ENCODE results near the gene RGS10. TPM values are rescaled to one million over a fixed set of nuclear protein-coding genes. Genes with fewer than 3 reads are reported as not detected.

RGS10 gene
- total RNA-seq, 4 donors from 2014 or later = 31.4 to 41.6 (median 36.1) TPM

- TF ChIP-seq POLR2A (IDR thresholded peaks at IDR 0.05; ENCODE audit: low read depth) (no peak), POLR2AphosphoS5 (IDR thresholded peaks at IDR 0.05) (no peak), EP300 (IDR thresholded peaks at IDR 0.05) (no peak)
- TF ChIP-seq, protein P1, sequence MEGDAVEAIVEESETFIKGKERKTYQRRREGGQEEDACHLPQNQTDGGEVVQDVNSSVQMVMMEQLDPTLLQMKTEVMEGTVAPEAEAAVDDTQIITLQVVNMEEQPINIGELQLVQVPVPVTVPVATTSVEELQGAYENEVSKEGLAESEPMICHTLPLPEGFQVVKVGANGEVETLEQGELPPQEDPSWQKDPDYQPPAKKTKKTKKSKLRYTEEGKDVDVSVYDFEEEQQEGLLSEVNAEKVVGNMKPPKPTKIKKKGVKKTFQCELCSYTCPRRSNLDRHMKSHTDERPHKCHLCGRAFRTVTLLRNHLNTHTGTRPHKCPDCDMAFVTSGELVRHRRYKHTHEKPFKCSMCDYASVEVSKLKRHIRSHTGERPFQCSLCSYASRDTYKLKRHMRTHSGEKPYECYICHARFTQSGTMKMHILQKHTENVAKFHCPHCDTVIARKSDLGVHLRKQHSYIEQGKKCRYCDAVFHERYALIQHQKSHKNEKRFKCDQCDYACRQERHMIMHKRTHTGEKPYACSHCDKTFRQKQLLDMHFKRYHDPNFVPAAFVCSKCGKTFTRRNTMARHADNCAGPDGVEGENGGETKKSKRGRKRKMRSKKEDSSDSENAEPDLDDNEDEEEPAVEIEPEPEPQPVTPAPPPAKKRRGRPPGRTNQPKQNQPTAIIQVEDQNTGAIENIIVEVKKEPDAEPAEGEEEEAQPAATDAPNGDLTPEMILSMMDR (IDR thresholded peaks at IDR 0.05) = no peak
- peaks cover 0 to 43% (median 31%) of the 10 kb centered on the region in 4 donors for H3K4me1 ChIP-seq
- H3K36me3 ChIP-seq = peaks cover 0 to 3% (median 0%) of the 10 kb centered on the region in 4 donors
- H3K4me3 ChIP-seq = no peak overlapping the region
- no peak overlapping the region for H3K27ac ChIP-seq (replicated peaks in 1 of 4)
- no peak for DNase-seq (ENCODE audit: extremely low spot score)
- WGBS = 91% methylated on average over 5 of the region's 5 CpGs
- intact Hi-C loops (cut with DNase I) = no loop called here
- no peaks in the 10 kb centered on the region for H3K9me3 ChIP-seq
- H3K27me3 ChIP-seq = no peaks in the 10 kb centered on the region
Observed at GRCh38 chr10:119503821-119504220, 38.7 kb downstream of the RGS10 start.

GRCh38 chr10:119502618-119503155 is 39.8 kb downstream of the RGS10 start:
- Histone ChIP-seq H3K27me3 (no peaks in the 10 kb centered on the region), H3K4me3 (no peak overlapping the region), H3K9me3 (no peaks in the 10 kb centered on the region), H3K4me1 (peaks cover 0 to 43% (median 31%) of the 10 kb centered on the region in 4 donors), H3K27ac (replicated peaks in 1 of 4) (no peak overlapping the region), H3K36me3 (peaks cover 0 to 7% (median 3%) of the 10 kb centered on the region in 4 donors)
- DNase-seq (ENCODE audit: extremely low spot score) = no peak
- intact Hi-C loops (cut with DNase I) = no loop called here
- WGBS = 87% methylated on average over 11 of the region's 19 CpGs
- TF ChIP-seq, protein P1 (IDR thresholded peaks at IDR 0.05) = no peak
- TF ChIP-seq EP300 (IDR thresholded peaks at IDR 0.05) (no peak), POLR2AphosphoS5 (IDR thresholded peaks at IDR 0.05) (no peak), POLR2A (IDR thresholded peaks at IDR 0.05; ENCODE audit: low read depth) (no peak)

- H3K27me3 ChIP-seq = no peaks in the 10 kb centered on the region
- peaks cover 0 to 7% (median 3%) of the 10 kb centered on the region in 4 donors for H3K36me3 ChIP-seq
- intact Hi-C loops (cut with DNase I) = no loop called here
- WGBS = 83% methylated on average over 12 of the region's 12 CpGs
- H3K4me3 ChIP-seq = no peak overlapping the region
- no peaks in the 10 kb centered on the region for H3K9me3 ChIP-seq
- DNase-seq (ENCODE audit: extremely low spot score) = no peak
- peaks cover 0 to 43% (median 31%) of the 10 kb centered on the region in 4 donors for H3K4me1 ChIP-seq
- no peak overlapping the region for H3K27ac ChIP-seq (replicated peaks in 1 of 4)
- TF ChIP-seq POLR2A (IDR thresholded peaks at IDR 0.05; ENCODE audit: low read depth) (no peak), EP300 (IDR thresholded peaks at IDR 0.05) (no peak), POLR2AphosphoS5 (IDR thresholded peaks at IDR 0.05) (no peak)
- TF ChIP-seq, protein P1 (IDR thresholded peaks at IDR 0.05) = no peak
Observed at GRCh38 chr10:119502209-119502608, 40.3 kb downstream of the RGS10 start.

DNA sequence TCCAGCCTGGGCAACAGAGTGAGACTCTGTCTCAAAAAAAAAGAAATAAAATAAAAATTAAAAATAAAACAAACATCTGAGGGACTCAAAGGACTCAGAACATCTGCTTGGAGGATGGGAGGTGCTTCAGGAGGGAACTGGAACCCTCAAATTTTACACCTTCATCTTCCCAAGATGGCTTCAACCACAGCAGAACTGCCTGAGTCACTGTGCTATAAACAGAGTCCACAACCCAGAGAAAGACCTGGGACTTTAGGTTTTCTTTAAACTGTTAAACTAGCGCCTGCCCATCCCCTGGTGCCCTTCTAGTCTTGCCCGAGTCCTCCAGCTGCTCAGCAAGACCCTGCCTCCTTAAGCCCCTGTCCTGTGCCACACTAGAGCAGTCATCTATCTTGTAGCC is 40.8 kb downstream of the RGS10 start:
- H3K27me3 ChIP-seq = no peaks in the 10 kb centered on the region
- TF ChIP-seq POLR2A (IDR thresholded peaks at IDR 0.05; ENCODE audit: low read depth) (no peak), POLR2AphosphoS5 (IDR thresholded peaks at IDR 0.05) (no peak)
- TF ChIP-seq, protein P1 (IDR thresholded peaks at IDR 0.05) = no peak
- no peak overlapping the region for H3K4me3 ChIP-seq
- 96% methylated on average over 2 of the region's 2 CpGs for WGBS
- peaks cover 0 to 7% (median 3%) of the 10 kb centered on the region in 4 donors for H3K36me3 ChIP-seq
- no peak overlapping the region for H3K27ac ChIP-seq (replicated peaks in 1 of 4)
- intact Hi-C loops (cut with DNase I) = loop anchor here (2.0 kb wide), 1 partner anchor 299 kb away; no protein-coding TSS in a partner anchor
- DNase-seq (ENCODE audit: extremely low spot score) = no peak
- no peaks in the 10 kb centered on the region for H3K9me3 ChIP-seq
- peaks cover 0 to 43% (median 31%) of the 10 kb centered on the region in 4 donors for H3K4me1 ChIP-seq

Measured in esophagus muscularis mucosa (tissue), 4 donors.